Nephron (organoid): Measurements from ENCODE around the gene SLC35F6.
"Not testable (repeated sequence)": the region's sequence is repeated elsewhere in the genome, so short reads cannot be mapped to it uniquely, and the experiment has no call there.

ENCODE experiments used
- H3K27ac Mint-ChIP-seq, 3 experiments: 2 replicates each; pipeline ENCODE4 v1.8.0; 2020; ENCODE audit warnings: mixed read lengths in 3 of 3, mild to moderate bottlenecking in 2 of 3, moderate library complexity in 1 of 3
- H3K27me3 Mint-ChIP-seq: 2 replicates; pipeline ENCODE4 v1.8.0; 2021; ENCODE audit warnings: low read depth, mild to moderate bottlenecking, moderate library complexity, mixed read lengths
- H3K36me3 Mint-ChIP-seq: 2 replicates; pipeline ENCODE4 v1.8.0; 2020; ENCODE audit warnings: low read depth, mixed read lengths
- H3K4me1 Mint-ChIP-seq: 2 replicates; pipeline ENCODE4 v1.8.0; 2020; ENCODE audit warnings: mixed read lengths
- H3K4me3 Mint-ChIP-seq, 3 experiments: 2 replicates each; pipeline ENCODE4 v1.8.0; 2020; ENCODE audit warnings: mild to moderate bottlenecking in 3 of 3, mixed read lengths in 3 of 3, moderate library complexity in 2 of 3
- H3K9me3 Mint-ChIP-seq: 2 replicates; pipeline ENCODE4 v1.8.0; 2020; ENCODE audit warnings: mixed read lengths
- CTCF ChIP-seq, 3 experiments: fragments of 200-600 bp; sonication (generic); IDR thresholded peaks; one replicate each; pipeline ENCODE4 v1.5.0; 2021; ENCODE audit warnings: antibody characterized with exemption in 3 of 3; ENCODE audit not compliant: unreplicated experiment in 3 of 3

SLC35F6 gene

GRCh38 chr2:26745609-26746327, 18.3 kb upstream of the SLC35F6 start:
- H3K4me1 Mint-ChIP-seq = peaks cover 22% of the 10 kb centered on the region
- H3K36me3 Mint-ChIP-seq = no peaks in the 10 kb centered on the region
- H3K27me3 Mint-ChIP-seq = peaks cover 19% of the 10 kb centered on the region
- TF ChIP-seq CTCF (IDR thresholded peaks at IDR 0.05; ENCODE audit: unreplicated experiment in 3 of 3) = peak; percentile 91 to 94 (median 94)
- H3K27ac Mint-ChIP-seq = no peak overlapping the region
- H3K9me3 Mint-ChIP-seq = no peaks in the 10 kb centered on the region
- H3K4me3 Mint-ChIP-seq = no peak overlapping the region

GRCh38 chr2:26746934-26747333, 17.1 kb upstream of the SLC35F6 start:
- H3K9me3 Mint-ChIP-seq = no peaks in the 10 kb centered on the region
- no peak for TF ChIP-seq CTCF (IDR thresholded peaks at IDR 0.05; ENCODE audit: unreplicated experiment in 3 of 3)
- H3K27me3 Mint-ChIP-seq = peaks cover 19% of the 10 kb centered on the region
- H3K4me1 Mint-ChIP-seq = peaks cover 12% of the 10 kb centered on the region
- no peaks in the 10 kb centered on the region for H3K36me3 Mint-ChIP-seq
- no peak overlapping the region for H3K4me3 Mint-ChIP-seq
- H3K27ac Mint-ChIP-seq = no peak overlapping the region

- Mint-ChIP-seq H3K4me1 (peaks cover 12% of the 10 kb centered on the region), H3K27ac (peak overlapping the region; percentile 63 to 94 (median 89)), H3K4me3 (peak overlapping the region in 2 of 3 experiments; percentile 54 to 61), H3K27me3 (peaks cover 26% of the 10 kb centered on the region)
- not testable (repeated sequence) for H3K9me3 Mint-ChIP-seq, H3K36me3 Mint-ChIP-seq
Measured at GRCh38 chr2:26749787-26750420, 14.2 kb upstream of the SLC35F6 start.

GRCh38 chr2:26750467-26750866, 13.6 kb upstream of the SLC35F6 start:
- not testable (repeated sequence) for H3K36me3 Mint-ChIP-seq, H3K9me3 Mint-ChIP-seq
- H3K27ac Mint-ChIP-seq = peak overlapping the region; percentile 63 to 94 (median 89)

GRCh38 chr2:26752656-26753055, 11.4 kb upstream of the SLC35F6 start:
- no peak for TF ChIP-seq CTCF (IDR thresholded peaks at IDR 0.05; ENCODE audit: unreplicated experiment in 3 of 3)
- Mint-ChIP-seq H3K9me3 (no peaks in the 10 kb centered on the region), H3K27me3 (peaks cover 19% of the 10 kb centered on the region), H3K4me3 (no peak overlapping the region), H3K36me3 (no peaks in the 10 kb centered on the region), H3K27ac (no peak overlapping the region), H3K4me1 (peaks cover 12% of the 10 kb centered on the region)

More at GRCh38 chr2:26750467-26750866, 13.6 kb upstream of the SLC35F6 start:
- H3K4me3 Mint-ChIP-seq = not testable (repeated sequence)
- H3K27me3 Mint-ChIP-seq = peaks cover 20% of the 10 kb centered on the region
- peaks cover 12% of the 10 kb centered on the region for H3K4me1 Mint-ChIP-seq

- Mint-ChIP-seq H3K9me3 (no peaks in the 10 kb centered on the region), H3K27me3 (peaks cover 30% of the 10 kb centered on the region), H3K4me1 (peaks cover 24% of the 10 kb centered on the region), H3K36me3 (no peaks in the 10 kb centered on the region), H3K27ac (no peak overlapping the region), H3K4me3 (no peak overlapping the region)
- no peak for TF ChIP-seq CTCF (IDR thresholded peaks at IDR 0.05; ENCODE audit: unreplicated experiment in 3 of 3)
Measured at GRCh38 chr2:26754539-26754938, 9.5 kb upstream of the SLC35F6 start.
